Lower leg skin (tissue), 3 donors: ENCODE data around the gene SCUBE1.

Source experiments
- POLR2A ChIP-seq, 2 donors: fragments of 450-650 bp; IDR thresholded peaks; one replicate each; pipeline ENCODE4 v1.6.1; 2016 to 2017; ENCODE audit warnings: antibody characterized with exemption in 2 of 2, mild to moderate bottlenecking in 1 of 2, moderate library complexity in 1 of 2
- TF ChIP-seq, protein P1 (sequence below), 3 donors: fragments of 450-650 bp; IDR thresholded peaks; one replicate each; pipeline ENCODE4 v1.5.1; 2016; ENCODE audit warnings: antibody characterized with exemption in 3 of 3, mild to moderate bottlenecking in 3 of 3, moderate library complexity in 2 of 3

DNA sequence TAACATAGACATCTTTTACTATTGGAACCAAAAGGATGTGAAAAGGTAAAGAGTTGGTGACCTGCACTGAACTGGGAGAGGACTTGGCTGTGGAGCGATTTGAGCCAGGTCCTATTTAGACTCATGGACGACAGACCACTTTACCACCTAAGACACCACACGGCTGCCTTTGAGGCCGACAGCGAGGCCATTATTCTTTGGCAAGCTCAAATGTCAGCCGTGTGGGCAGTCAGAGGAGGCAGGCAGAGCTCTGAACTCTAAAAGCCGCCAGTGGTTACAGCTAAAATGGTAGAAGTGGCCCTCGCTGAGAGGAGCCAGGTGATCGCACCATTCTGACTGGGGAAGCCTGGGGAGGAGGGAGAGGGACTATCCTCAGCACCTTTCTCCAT is 50.5 kb downstream of the SCUBE1 start:
- TF ChIP-seq POLR2A (IDR thresholded peaks at IDR 0.05) = no peak
- TF ChIP-seq, protein P1, sequence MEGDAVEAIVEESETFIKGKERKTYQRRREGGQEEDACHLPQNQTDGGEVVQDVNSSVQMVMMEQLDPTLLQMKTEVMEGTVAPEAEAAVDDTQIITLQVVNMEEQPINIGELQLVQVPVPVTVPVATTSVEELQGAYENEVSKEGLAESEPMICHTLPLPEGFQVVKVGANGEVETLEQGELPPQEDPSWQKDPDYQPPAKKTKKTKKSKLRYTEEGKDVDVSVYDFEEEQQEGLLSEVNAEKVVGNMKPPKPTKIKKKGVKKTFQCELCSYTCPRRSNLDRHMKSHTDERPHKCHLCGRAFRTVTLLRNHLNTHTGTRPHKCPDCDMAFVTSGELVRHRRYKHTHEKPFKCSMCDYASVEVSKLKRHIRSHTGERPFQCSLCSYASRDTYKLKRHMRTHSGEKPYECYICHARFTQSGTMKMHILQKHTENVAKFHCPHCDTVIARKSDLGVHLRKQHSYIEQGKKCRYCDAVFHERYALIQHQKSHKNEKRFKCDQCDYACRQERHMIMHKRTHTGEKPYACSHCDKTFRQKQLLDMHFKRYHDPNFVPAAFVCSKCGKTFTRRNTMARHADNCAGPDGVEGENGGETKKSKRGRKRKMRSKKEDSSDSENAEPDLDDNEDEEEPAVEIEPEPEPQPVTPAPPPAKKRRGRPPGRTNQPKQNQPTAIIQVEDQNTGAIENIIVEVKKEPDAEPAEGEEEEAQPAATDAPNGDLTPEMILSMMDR (IDR thresholded peaks at IDR 0.05) = no peak
